H1 (cell line): Measurements from ENCODE around the gene CFAP58.

Experiments
- BACH1 ChIP-seq: IDR thresholded peaks from 2 replicates; pipeline ENCODE4 v1.6.1; 2012; ENCODE audit warnings: low read length, improper control_type of control experiment
- JUN ChIP-seq: IDR thresholded peaks from 2 replicates; pipeline ENCODE4 v1.6.1; 2011; ENCODE audit warnings: low read depth, mild to moderate bottlenecking, improper control_type of control experiment, low read length
- JUND ChIP-seq: IDR thresholded peaks from 2 replicates; pipeline ENCODE4 v1.6.1; 2011; ENCODE audit warnings: mild to moderate bottlenecking, improper control_type of control experiment, low read length
- KDM1A ChIP-seq: fragments of 200-600, 300-600 bp; sonication (generic); IDR thresholded peaks from 2 replicates; pipeline ENCODE4 v1.7.1; 2016; ENCODE audit warnings: mild to moderate bottlenecking, low read length, borderline replicate concordance
- MAFK ChIP-seq: IDR thresholded peaks from 2 replicates; pipeline ENCODE4 v1.6.1; 2012; ENCODE audit warnings: low read depth, mild to moderate bottlenecking, improper control_type of control experiment, low read length
- POLR2A ChIP-seq, 2 experiments: IDR thresholded peaks; 1 replicate in 1 of 2; 2 replicates in 1 of 2; pipeline ENCODE4 v1.6.1; 2011; ENCODE audit warnings: low read depth in 2 of 2, low read length in 2 of 2, mild to moderate bottlenecking in 2 of 2; ENCODE audit errors: control extremely low read depth in 1 of 2
- POLR2AphosphoS5 ChIP-seq: IDR thresholded peaks from 2 replicates; pipeline ENCODE4 v1.6.1; 2011; ENCODE audit warnings: low read depth, low read length
- RNF2 ChIP-seq: fragments of 200-900, 300-1000 bp; sonication (generic); IDR thresholded peaks from 2 replicates; pipeline ENCODE4 v1.7.1; 2016; ENCODE audit warnings: borderline replicate concordance, low read depth, mild to moderate bottlenecking, antibody characterized with exemption, low read length; ENCODE audit not compliant: poor library complexity, severe bottlenecking; ENCODE audit errors: missing control alignments
- SIX5 ChIP-seq: IDR thresholded peaks from 2 replicates; pipeline ENCODE4 v1.6.1; 2011; ENCODE audit warnings: mild to moderate bottlenecking, low read depth, low read length
- SP1 ChIP-seq: IDR thresholded peaks from 2 replicates; pipeline ENCODE4 v1.6.1; 2011; ENCODE audit warnings: low read depth, low read length
- TAF1 ChIP-seq: IDR thresholded peaks from 2 replicates; pipeline ENCODE4 v1.6.1; 2011; ENCODE audit warnings: mild to moderate bottlenecking, low read depth, low read length
- TF ChIP-seq, protein P1 (sequence below): IDR thresholded peaks from 2 replicates; pipeline ENCODE4 v1.6.1; 2012; ENCODE audit warnings: low read length, inconsistent platforms
- TF ChIP-seq, protein P2 (sequence below), 3 experiments: IDR thresholded peaks; 1 replicate in 2 of 3; 2 replicates in 1 of 3; pipeline versions ENCODE4 v1.5.1 to v1.6.1; 2011; ENCODE audit warnings: low read length in 3 of 3, mild to moderate bottlenecking in 3 of 3, inconsistent platforms in 2 of 3, low read depth in 1 of 3, moderate library complexity in 1 of 3; ENCODE audit not compliant: insufficient read depth in 1 of 3; ENCODE audit errors: control extremely low read depth in 1 of 3
- TF ChIP-seq, protein P3 (sequence below): IDR thresholded peaks from 2 replicates; pipeline ENCODE4 v1.6.1; 2012; ENCODE audit warnings: inconsistent platforms

DNA sequence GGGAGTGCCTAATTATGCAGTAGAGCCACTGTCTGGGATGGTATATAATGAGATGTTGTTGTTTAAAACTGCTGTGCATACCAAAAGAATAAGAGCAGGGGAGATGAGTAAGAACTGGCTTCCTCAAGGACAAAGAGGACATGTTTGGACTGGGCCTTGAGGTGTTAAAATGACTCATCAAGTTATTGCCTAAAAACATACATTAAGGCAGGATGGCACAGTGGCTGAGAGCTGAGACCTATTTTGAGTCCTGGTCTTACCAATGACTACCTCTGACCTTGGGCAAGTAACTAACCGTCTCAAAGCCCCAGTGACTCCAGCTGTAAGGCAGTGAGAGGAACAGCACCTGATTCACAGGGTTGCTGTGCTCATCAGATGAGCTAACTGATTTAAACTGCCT is 71.1 kb downstream of the CFAP58 start:
- TF ChIP-seq, protein P1, sequence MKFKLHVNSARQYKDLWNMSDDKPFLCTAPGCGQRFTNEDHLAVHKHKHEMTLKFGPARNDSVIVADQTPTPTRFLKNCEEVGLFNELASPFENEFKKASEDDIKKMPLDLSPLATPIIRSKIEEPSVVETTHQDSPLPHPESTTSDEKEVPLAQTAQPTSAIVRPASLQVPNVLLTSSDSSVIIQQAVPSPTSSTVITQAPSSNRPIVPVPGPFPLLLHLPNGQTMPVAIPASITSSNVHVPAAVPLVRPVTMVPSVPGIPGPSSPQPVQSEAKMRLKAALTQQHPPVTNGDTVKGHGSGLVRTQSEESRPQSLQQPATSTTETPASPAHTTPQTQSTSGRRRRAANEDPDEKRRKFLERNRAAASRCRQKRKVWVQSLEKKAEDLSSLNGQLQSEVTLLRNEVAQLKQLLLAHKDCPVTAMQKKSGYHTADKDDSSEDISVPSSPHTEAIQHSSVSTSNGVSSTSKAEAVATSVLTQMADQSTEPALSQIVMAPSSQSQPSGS = no peak
- TF ChIP-seq, protein P2, sequence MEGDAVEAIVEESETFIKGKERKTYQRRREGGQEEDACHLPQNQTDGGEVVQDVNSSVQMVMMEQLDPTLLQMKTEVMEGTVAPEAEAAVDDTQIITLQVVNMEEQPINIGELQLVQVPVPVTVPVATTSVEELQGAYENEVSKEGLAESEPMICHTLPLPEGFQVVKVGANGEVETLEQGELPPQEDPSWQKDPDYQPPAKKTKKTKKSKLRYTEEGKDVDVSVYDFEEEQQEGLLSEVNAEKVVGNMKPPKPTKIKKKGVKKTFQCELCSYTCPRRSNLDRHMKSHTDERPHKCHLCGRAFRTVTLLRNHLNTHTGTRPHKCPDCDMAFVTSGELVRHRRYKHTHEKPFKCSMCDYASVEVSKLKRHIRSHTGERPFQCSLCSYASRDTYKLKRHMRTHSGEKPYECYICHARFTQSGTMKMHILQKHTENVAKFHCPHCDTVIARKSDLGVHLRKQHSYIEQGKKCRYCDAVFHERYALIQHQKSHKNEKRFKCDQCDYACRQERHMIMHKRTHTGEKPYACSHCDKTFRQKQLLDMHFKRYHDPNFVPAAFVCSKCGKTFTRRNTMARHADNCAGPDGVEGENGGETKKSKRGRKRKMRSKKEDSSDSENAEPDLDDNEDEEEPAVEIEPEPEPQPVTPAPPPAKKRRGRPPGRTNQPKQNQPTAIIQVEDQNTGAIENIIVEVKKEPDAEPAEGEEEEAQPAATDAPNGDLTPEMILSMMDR (IDR thresholded peaks at IDR 0.05; ENCODE audit: control extremely low read depth in 1 of 3, insufficient read depth in 1 of 3, low read depth in 1 of 3, low read length in 3 of 3) = no peak
- TF ChIP-seq, protein P3, sequence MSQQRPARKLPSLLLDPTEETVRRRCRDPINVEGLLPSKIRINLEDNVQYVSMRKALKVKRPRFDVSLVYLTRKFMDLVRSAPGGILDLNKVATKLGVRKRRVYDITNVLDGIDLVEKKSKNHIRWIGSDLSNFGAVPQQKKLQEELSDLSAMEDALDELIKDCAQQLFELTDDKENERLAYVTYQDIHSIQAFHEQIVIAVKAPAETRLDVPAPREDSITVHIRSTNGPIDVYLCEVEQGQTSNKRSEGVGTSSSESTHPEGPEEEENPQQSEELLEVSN = no peak
- TF ChIP-seq POLR2AphosphoS5 (no peak), RNF2 (no peak), POLR2A (IDR thresholded peaks at IDR 0.05; ENCODE audit: control extremely low read depth in 1 of 2, low read depth in 2 of 2, low read length in 2 of 2) (no peak), SP1 (no peak), SIX5 (no peak), BACH1 (no peak), TAF1 (no peak), MAFK (no peak), JUND (no peak), JUN (no peak), KDM1A (no peak)
